Measurements from ENCODE around the gene GABRA4.

The GABRA4 gene

GRCh38 chr4:46980851-46981250, 12.5 kb downstream of the GABRA4 start:
- no peak overlapping the region for H3K27ac ChIP-seq
- no peaks in the 10 kb centered on the region for H4K20me1 ChIP-seq
- no peaks in the 10 kb centered on the region for H3K4me1 ChIP-seq
- no peak for TF ChIP-seq Cebpa-rat (IDR thresholded peaks at IDR 0.05)
- H3K4me2 ChIP-seq: no peak overlapping the region
- no peak overlapping the region for H3K4me3 ChIP-seq
- H3K9ac ChIP-seq: no peak overlapping the region
- H3K9me3 ChIP-seq: no peaks in the 10 kb centered on the region
- H3K27me3 ChIP-seq: no peaks in the 10 kb centered on the region
- H3K36me3 ChIP-seq: no peaks in the 10 kb centered on the region

DNA sequence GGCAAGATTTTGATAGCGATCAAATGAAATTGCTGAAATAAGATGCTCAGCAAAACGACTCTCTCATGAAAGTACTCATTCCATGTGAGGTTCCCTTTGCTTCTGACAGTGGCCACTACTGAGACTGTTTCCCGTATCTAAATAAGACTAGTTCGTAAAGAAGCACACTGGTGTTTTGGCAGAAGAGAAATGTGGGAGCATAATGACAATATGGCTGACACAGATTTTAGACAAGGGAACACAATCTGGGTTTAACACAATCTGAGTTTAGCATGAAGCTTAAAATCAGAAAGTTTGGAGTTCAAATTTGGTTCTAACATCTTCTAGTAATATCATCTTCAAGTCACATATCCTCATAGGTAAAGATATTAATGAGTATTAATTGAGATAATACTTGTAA, 13.7 kb downstream of the GABRA4 start:
- Histone ChIP-seq H3K27me3 (no peaks in the 10 kb centered on the region), H3K9ac (no peak overlapping the region), H3K4me1 (no peaks in the 10 kb centered on the region), H3K9me3 (no peaks in the 10 kb centered on the region), H3K36me3 (no peaks in the 10 kb centered on the region), H3K27ac (no peak overlapping the region), H4K20me1 (no peaks in the 10 kb centered on the region), H3K4me2 (no peak overlapping the region), H3K4me3 (no peak overlapping the region)
- no peak for TF ChIP-seq Cebpa-rat (IDR thresholded peaks at IDR 0.05)

GRCh38 chr4:46979283-46979682, 14.1 kb downstream of the GABRA4 start:
- H3K4me2 ChIP-seq: no peak overlapping the region
- no peaks in the 10 kb centered on the region for H3K4me1 ChIP-seq
- TF ChIP-seq Cebpa-rat (IDR thresholded peaks at IDR 0.05): no peak
- H4K20me1 ChIP-seq: no peaks in the 10 kb centered on the region
- no peaks in the 10 kb centered on the region for H3K27me3 ChIP-seq
- H3K9ac ChIP-seq: no peak overlapping the region
- H3K9me3 ChIP-seq: no peaks in the 10 kb centered on the region
- H3K27ac ChIP-seq: no peak overlapping the region
- H3K36me3 ChIP-seq: no peaks in the 10 kb centered on the region
- H3K4me3 ChIP-seq: no peak overlapping the region

- TF ChIP-seq Cebpa-rat (IDR thresholded peaks at IDR 0.05): no peak
- H3K4me1 ChIP-seq: no peaks in the 10 kb centered on the region
Observed at GRCh38 chr4:46977245-46977644, 16.1 kb downstream of the GABRA4 start.

GRCh38 chr4:46975812-46976553, 17.4 kb downstream of the GABRA4 start:
- Histone ChIP-seq H3K36me3 (no peaks in the 10 kb centered on the region), H3K4me3 (no peak overlapping the region), H3K27ac (no peak overlapping the region), H3K4me2 (no peak overlapping the region), H3K9me3 (no peaks in the 10 kb centered on the region), H3K9ac (no peak overlapping the region), H3K4me1 (no peaks in the 10 kb centered on the region), H4K20me1 (no peaks in the 10 kb centered on the region), H3K27me3 (no peaks in the 10 kb centered on the region)
- TF ChIP-seq Cebpa-rat (IDR thresholded peaks at IDR 0.05): no peak

More at GRCh38 chr4:46977245-46977644, 16.1 kb downstream of the GABRA4 start:
- no peaks in the 10 kb centered on the region for H3K36me3 ChIP-seq
- H3K9me3 ChIP-seq: no peaks in the 10 kb centered on the region
- no peak overlapping the region for H3K9ac ChIP-seq
- H3K4me3 ChIP-seq: no peak overlapping the region
- H4K20me1 ChIP-seq: no peaks in the 10 kb centered on the region
- no peak overlapping the region for H3K4me2 ChIP-seq
- H3K27me3 ChIP-seq: no peaks in the 10 kb centered on the region
- H3K27ac ChIP-seq: no peak overlapping the region

DNA sequence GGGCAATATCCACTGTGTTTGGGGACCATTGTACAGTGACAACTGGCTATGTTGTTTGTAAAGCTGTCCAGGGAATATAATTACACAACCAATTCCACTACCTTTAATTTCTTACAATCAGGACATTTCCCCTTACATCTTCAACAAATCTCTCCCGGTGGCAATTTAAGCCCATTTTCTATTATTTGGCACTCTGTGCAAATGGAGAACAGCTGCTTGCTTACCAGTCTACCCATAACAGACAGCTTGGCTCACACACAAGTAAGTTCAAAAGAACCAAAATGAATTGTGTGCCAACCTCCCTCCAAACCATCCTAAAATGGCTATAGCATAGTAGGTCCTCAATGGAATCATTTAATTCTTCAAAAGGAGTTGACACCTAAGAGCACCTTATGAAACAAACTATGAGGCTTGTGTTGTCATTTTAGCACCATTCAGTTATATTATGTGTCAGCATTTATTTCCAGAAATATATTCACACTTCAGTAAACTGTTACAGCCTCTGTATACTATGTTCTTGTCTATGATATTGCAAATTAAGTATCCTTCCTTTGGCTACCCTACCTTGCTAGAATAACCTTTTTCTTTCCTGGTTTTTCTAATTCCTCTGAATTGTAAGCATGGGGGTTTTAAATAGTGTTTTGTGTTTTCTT, 18.4 kb downstream of the GABRA4 start:
- Histone ChIP-seq H3K9ac (no peak overlapping the region), H3K4me1 (no peaks in the 10 kb centered on the region), H3K27ac (no peak overlapping the region), H3K4me3 (no peak overlapping the region), H3K4me2 (no peak overlapping the region), H4K20me1 (no peaks in the 10 kb centered on the region), H3K9me3 (no peaks in the 10 kb centered on the region), H3K27me3 (no peaks in the 10 kb centered on the region), H3K36me3 (no peaks in the 10 kb centered on the region)
- TF ChIP-seq Cebpa-rat (IDR thresholded peaks at IDR 0.05): no peak

DNA sequence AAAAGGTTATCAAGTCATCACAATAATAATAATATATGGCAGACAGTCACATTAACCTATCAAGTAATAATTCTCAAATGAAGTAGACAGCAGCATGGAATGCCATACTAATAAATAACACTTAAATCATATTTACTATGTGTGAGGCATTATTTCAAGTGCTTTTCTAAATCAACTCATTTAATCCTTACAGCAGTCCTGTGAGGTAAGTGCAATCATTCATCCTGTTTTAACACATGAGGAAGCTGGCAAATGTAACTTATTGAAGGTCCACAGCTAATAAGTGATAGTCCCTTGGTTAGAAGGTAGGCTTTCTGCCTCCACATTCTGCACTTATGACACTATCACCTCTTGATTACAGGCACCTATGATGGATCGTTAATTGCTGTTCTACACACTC, 24.5 kb downstream of the GABRA4 start:
- Histone ChIP-seq H3K4me1 (no peaks in the 10 kb centered on the region), H3K27me3 (no peaks in the 10 kb centered on the region), H3K27ac (no peak overlapping the region), H3K9me3 (no peaks in the 10 kb centered on the region), H3K9ac (no peak overlapping the region), H3K4me2 (no peak overlapping the region), H4K20me1 (no peaks in the 10 kb centered on the region), H3K36me3 (no peaks in the 10 kb centered on the region), H3K4me3 (no peak overlapping the region)
- no peak for TF ChIP-seq Cebpa-rat (IDR thresholded peaks at IDR 0.05)

- Histone ChIP-seq H3K27me3 (no peaks in the 10 kb centered on the region), H3K4me2 (no peak overlapping the region), H3K27ac (no peak overlapping the region), H3K4me3 (no peak overlapping the region), H3K9me3 (no peaks in the 10 kb centered on the region), H3K36me3 (no peaks in the 10 kb centered on the region), H3K9ac (no peak overlapping the region), H3K4me1 (no peaks in the 10 kb centered on the region), H4K20me1 (no peaks in the 10 kb centered on the region)
- no peak for TF ChIP-seq Cebpa-rat (IDR thresholded peaks at IDR 0.05)
Observed at GRCh38 chr4:46967631-46968030, 25.8 kb downstream of the GABRA4 start.

DNA sequence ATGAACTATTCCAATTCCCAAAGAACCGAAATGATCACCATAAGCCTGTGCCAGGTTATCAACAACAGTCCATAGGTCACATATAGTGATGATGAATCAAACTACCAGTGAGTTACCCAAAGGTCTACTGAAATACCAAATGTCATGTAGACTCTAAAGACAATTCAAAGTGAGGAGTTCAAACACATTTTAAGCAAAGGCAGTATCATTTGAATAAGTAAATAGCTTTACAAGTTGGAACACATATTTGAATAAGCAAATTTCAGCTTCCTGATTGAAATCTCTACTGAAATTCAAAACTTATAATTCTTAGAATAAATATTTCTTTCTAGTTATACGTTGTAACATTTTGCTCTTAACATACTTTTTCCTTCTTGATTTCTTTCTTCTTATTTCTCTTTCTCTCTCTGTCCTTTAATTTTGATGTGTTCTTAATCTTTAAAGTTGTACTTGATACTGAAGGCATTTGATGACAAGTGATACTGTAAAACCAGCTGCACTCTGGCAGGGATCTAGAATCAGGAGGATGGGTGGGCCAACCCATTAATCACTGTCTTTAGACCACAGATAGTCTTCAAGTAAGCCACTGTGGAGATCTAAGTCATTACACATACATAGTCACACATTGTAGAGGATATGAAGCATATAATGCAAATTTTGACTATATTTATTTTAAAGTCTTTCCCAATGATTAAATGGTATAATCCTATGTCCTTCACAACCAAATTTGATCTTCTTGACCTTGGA, 34.5 kb downstream of the GABRA4 start:
- Histone ChIP-seq H3K36me3 (no peaks in the 10 kb centered on the region), H3K4me2 (no peak overlapping the region), H3K27me3 (no peaks in the 10 kb centered on the region), H3K4me3 (no peak overlapping the region), H4K20me1 (no peaks in the 10 kb centered on the region), H3K4me1 (no peaks in the 10 kb centered on the region), H3K9ac (no peak overlapping the region), H3K27ac (no peak overlapping the region), H3K9me3 (no peaks in the 10 kb centered on the region)
- TF ChIP-seq Cebpa-rat (IDR thresholded peaks at IDR 0.05): no peak

DNA sequence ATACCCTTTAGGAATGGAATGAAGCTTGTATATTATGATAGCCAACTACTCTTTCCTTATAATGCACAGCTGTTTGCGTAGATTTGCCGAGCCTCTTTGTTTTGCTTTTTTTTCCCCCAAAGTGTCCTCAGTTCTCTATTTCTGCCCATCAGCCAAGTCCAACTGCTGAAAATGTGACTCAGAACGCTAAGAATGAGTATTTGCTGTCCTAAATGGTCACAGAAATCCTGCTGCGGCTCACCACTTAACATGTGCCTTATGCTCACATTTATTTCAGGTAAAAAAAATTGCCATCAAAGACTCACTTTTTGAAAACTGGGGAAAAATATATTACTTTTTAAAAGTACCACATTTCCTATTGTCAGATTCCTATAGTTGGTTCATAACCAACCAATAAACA, 36.9 kb downstream of the GABRA4 start:
- Histone ChIP-seq H3K36me3 (no peaks in the 10 kb centered on the region), H3K9ac (no peak overlapping the region), H3K9me3 (no peaks in the 10 kb centered on the region), H3K27ac (no peak overlapping the region), H4K20me1 (no peaks in the 10 kb centered on the region), H3K27me3 (no peaks in the 10 kb centered on the region), H3K4me1 (no peaks in the 10 kb centered on the region), H3K4me3 (no peak overlapping the region), H3K4me2 (no peak overlapping the region)
- no peak for TF ChIP-seq Cebpa-rat (IDR thresholded peaks at IDR 0.05)
